Glutamatergic neuron (in vitro differentiated cells): ENCODE measurements around the gene LRRFIP1. TPM values are rescaled to one million over a fixed set of nuclear protein-coding genes. Genes with fewer than 3 reads are reported as not detected.

ENCODE experiments used
- DNase-seq: peaks from one replicate; pipeline ENCODE4 v3.0.0; 2022
- H3K27ac Mint-ChIP-seq: one replicate; pipeline ENCODE4 v1.8.0; 2020; ENCODE audit warnings: mild to moderate bottlenecking, mixed read lengths, inconsistent platforms; ENCODE audit not compliant: unreplicated experiment
- H3K27me3 Mint-ChIP-seq: one replicate; pipeline ENCODE4 v1.8.0; 2020; ENCODE audit warnings: mild to moderate bottlenecking, moderate library complexity, mixed read lengths, inconsistent platforms; ENCODE audit not compliant: unreplicated experiment
- H3K36me3 Mint-ChIP-seq: one replicate; pipeline ENCODE4 v1.8.0; 2020; ENCODE audit warnings: mild to moderate bottlenecking, mixed read lengths, inconsistent platforms; ENCODE audit not compliant: unreplicated experiment
- H3K4me1 Mint-ChIP-seq: one replicate; pipeline ENCODE4 v1.8.0; 2020; ENCODE audit warnings: mild to moderate bottlenecking, low read depth, mixed read lengths, inconsistent platforms; ENCODE audit not compliant: unreplicated experiment
- H3K4me3 Mint-ChIP-seq: one replicate; pipeline ENCODE4 v1.8.0; 2020; ENCODE audit warnings: mild to moderate bottlenecking, mixed read lengths, inconsistent platforms; ENCODE audit not compliant: unreplicated experiment
- H3K9me3 Mint-ChIP-seq: one replicate; pipeline ENCODE4 v1.8.0; 2020; ENCODE audit warnings: mild to moderate bottlenecking, moderate library complexity, mixed read lengths, inconsistent platforms; ENCODE audit not compliant: unreplicated experiment
- total RNA-seq: library from RNA; stranded (reverse); fragmentation: NEBNext Ultra II Directional; extraction: Animal tissue kit (Norgen Biotek cat#: 25700); gene quantifications from one replicate; pipeline ENCODE4 v1.2.1, GENCODE V29; 2021; ENCODE audit not compliant: unreplicated experiment
- TF ChIP-seq, protein P1 (sequence below): fragments of 200-600 bp; sonication (generic); IDR thresholded peaks from one replicate; pipeline ENCODE4 v1.5.0; 2021; ENCODE audit not compliant: partially characterized antibody, unreplicated experiment

Gene LRRFIP1
- total RNA-seq, 1 donor from 2014 or later = 112 TPM

DNA sequence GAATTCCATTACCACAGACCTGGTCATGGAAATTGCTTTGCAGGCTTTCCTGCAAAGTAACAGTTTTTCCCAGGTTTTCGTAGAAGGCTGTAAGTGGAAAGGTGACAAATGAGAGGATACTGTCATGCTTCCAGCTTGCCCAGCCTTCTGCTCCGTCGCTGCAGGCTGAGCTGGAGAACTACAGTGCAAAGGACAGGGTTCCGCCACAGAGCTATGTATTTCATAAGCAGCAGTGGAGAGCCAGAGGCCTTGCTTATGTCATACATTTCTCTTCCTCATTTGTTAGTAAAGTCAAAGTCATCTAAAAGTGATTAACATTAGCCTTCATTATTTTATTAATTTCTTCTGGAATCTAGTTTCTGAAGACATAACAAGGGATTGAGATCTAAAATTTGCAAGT lies 98.3 kb downstream of the LRRFIP1 start:
- H3K9me3 Mint-ChIP-seq = peaks cover 17% of the 10 kb centered on the region
- TF ChIP-seq, protein P1, sequence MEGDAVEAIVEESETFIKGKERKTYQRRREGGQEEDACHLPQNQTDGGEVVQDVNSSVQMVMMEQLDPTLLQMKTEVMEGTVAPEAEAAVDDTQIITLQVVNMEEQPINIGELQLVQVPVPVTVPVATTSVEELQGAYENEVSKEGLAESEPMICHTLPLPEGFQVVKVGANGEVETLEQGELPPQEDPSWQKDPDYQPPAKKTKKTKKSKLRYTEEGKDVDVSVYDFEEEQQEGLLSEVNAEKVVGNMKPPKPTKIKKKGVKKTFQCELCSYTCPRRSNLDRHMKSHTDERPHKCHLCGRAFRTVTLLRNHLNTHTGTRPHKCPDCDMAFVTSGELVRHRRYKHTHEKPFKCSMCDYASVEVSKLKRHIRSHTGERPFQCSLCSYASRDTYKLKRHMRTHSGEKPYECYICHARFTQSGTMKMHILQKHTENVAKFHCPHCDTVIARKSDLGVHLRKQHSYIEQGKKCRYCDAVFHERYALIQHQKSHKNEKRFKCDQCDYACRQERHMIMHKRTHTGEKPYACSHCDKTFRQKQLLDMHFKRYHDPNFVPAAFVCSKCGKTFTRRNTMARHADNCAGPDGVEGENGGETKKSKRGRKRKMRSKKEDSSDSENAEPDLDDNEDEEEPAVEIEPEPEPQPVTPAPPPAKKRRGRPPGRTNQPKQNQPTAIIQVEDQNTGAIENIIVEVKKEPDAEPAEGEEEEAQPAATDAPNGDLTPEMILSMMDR = no peak
- H3K4me1 Mint-ChIP-seq = peaks cover 79% of the 10 kb centered on the region
- H3K27ac Mint-ChIP-seq = peak overlapping the region; percentile 98
- peak overlapping the region; percentile 55 for H3K4me3 Mint-ChIP-seq
- peaks cover 4% of the 10 kb centered on the region for H3K36me3 Mint-ChIP-seq
- H3K27me3 Mint-ChIP-seq = peaks cover 14% of the 10 kb centered on the region
- no peak for DNase-seq

DNA sequence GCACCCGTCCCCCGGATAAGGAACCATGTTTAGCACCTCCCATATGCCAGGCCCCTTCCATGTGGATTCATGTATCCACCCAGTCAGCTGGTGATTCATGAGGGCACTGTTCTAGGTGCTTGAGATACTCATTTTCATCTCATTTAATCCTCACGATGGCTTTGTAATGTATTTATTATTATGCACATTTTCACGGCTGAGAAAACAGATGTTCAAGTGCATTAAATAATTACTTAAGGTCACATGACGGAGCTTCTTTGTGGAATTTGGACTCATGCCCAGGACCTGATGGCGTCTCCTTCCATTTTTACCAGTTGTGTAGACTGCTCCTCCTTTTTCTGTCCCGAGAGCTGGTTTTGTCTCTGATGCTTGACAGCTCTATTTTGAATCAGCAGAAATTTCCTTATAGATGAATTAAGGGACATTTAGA lies 99.0 kb downstream of the LRRFIP1 start:
- Mint-ChIP-seq H3K27ac (peak overlapping the region; percentile 88), H3K4me3 (peak overlapping the region; percentile 58), H3K27me3 (peaks cover 12% of the 10 kb centered on the region), H3K4me1 (peaks cover 75% of the 10 kb centered on the region), H3K9me3 (peaks cover 14% of the 10 kb centered on the region), H3K36me3 (peaks cover 4% of the 10 kb centered on the region)
- DNase-seq = no peak
- TF ChIP-seq, protein P1 = no peak

DNA sequence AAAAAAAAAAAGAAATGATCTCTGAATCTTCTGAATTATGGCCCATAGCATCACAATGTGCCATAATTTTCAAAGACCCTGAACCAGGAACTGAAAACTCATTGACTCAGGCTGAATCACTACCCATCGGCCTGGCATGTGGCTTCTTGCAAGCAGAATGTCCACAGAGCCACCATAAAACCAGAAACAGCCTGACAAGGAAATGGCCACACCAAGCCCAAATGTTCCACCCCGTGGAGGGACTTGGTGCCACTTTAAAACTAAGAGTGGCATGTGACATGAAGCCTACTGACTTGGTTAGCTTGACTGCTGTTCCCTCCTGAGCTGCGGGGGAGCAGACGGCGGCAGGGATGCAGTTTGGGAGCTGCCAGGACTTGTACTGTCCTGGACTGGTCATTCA lies 100.0 kb downstream of the LRRFIP1 start:
- Mint-ChIP-seq H3K4me1 (peaks cover 74% of the 10 kb centered on the region), H3K36me3 (peaks cover 4% of the 10 kb centered on the region), H3K9me3 (peaks cover 11% of the 10 kb centered on the region), H3K27me3 (peaks cover 12% of the 10 kb centered on the region), H3K27ac (peak overlapping the region; percentile 88), H3K4me3 (no peak overlapping the region)
- TF ChIP-seq, protein P1 = no peak
- DNase-seq = no peak

DNA sequence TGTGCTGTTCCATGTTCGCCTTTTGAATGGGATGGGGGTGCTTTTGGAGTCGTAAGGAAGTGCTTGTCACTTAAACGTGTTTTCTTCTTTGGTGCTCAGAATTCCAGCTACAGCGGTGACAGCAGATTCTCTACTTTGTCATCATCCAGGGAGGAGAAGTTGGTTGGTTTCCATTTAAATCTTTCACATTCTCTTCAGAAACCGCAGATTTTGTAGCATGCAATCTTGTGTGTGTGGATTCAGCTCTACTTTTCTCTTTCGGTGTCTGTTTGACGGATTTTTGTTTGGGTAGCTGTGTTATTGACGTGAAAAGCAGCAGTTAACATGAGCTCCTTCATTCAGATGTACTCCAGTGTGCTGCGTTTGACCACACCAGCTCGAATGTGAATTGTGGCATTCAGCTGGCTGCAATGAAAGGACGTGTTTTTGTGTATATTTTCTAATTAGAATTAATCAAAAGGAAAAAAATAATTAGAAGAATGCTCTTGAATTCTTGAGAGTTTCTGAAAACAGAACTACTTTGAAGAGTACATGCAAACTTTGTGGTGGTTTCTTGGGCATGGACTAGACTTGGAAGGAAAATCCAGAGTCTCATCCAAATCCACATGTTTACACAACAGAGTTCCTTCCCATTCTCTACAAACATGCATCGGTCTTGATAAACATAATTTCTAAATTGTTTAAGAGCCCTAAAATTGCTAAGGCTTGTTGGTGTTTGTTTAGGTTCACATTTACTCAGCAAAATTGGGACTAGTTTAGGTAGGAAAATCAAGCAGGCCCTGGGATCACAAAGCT lies 102.5 kb downstream of the LRRFIP1 start:
- no peak for DNase-seq
- H3K4me3 Mint-ChIP-seq = no peak overlapping the region
- no peaks in the 10 kb centered on the region for H3K36me3 Mint-ChIP-seq
- TF ChIP-seq, protein P1 = no peak
- peaks cover 3% of the 10 kb centered on the region for H3K9me3 Mint-ChIP-seq
- peaks cover 70% of the 10 kb centered on the region for H3K4me1 Mint-ChIP-seq
- peak overlapping the region; percentile 64 for H3K27ac Mint-ChIP-seq
- peaks cover 6% of the 10 kb centered on the region for H3K27me3 Mint-ChIP-seq

DNA sequence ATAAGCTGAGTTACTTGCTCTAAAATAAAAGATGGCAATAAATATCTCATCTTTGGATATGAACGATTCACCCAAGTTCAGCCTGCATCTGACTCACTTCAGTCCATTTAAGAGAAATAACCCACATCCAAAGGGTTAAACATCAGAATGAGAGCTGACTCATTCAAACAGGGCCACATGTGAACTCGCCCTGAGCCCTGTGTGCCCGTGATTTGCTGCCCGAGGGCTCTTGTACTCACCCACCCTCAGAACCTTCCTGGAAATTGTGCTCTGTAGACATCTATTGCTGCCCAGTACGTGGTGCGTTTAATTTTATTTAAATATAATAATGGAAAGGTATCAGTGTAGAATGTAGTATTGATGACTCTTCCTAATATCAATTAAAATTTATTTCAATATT lies 104.3 kb downstream of the LRRFIP1 start:
- no peak for DNase-seq
- TF ChIP-seq, protein P1 = no peak
- no peaks in the 10 kb centered on the region for H3K36me3 Mint-ChIP-seq
- H3K9me3 Mint-ChIP-seq = peaks cover 2% of the 10 kb centered on the region
- peaks cover 6% of the 10 kb centered on the region for H3K27me3 Mint-ChIP-seq
- H3K4me1 Mint-ChIP-seq = peaks cover 62% of the 10 kb centered on the region
- no peak overlapping the region for H3K4me3 Mint-ChIP-seq
- H3K27ac Mint-ChIP-seq = peak overlapping the region; percentile 72
